ENCODE measurements around the gene OSBPL6. TPM values are rescaled to one million over a fixed set of nuclear protein-coding genes. Genes with fewer than 3 reads are reported as not detected.
"Not testable (repeated sequence)": the region's sequence is repeated elsewhere in the genome, so short reads cannot be mapped to it uniquely, and the experiment has no call there.

OSBPL6 gene
- polyA plus RNA-seq, 1 donor = 6.2 TPM

GRCh38 chr2:178301649-178302238 is 107.4 kb downstream of the OSBPL6 start:
- DNase-seq (ENCODE audit: low read depth) = no peak

DNA sequence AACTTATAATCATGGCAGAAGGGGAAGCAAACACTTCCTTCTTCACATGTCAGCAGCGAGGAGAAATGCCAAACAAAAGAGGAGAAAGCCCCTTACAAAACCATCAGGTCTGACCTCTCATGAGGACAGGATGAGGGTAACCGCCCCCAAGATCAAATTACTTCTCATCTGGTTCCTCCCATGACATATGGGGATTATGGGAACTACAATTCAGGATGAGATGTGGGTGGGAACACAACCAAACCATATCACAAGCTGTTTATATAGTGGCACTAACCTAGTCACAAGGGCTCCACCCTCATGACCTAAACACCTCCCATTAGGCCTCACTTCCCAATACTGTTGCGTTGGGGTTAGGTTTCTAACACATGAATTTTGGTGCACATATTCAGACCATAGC is 110.0 kb downstream of the OSBPL6 start:
- no peak for DNase-seq (ENCODE audit: low read depth)

GRCh38 chr2:178306352-178307073 is 112.2 kb downstream of the OSBPL6 start:
- no peak for DNase-seq (ENCODE audit: low read depth)

DNA sequence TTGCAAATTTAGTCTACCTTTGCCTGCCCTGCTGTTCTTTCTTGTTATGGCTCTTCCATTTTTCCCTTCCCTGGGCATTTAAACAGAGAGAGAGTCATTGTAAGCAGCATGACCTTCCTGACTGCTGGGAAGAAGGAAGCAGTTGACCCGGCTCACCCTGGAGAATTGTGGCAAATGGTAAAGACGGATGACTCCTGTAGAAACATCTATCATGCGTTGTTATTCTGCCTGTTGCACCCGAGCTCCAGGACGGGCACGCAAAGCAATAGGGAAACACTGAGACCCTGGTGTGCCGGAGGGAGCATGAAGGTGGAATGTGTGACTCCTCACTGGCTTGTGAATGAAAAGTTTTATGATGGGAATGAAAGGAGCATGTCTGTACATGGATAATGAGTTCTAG is 113.3 kb downstream of the OSBPL6 start:
- DNase-seq (ENCODE audit: low read depth) = no peak

DNA sequence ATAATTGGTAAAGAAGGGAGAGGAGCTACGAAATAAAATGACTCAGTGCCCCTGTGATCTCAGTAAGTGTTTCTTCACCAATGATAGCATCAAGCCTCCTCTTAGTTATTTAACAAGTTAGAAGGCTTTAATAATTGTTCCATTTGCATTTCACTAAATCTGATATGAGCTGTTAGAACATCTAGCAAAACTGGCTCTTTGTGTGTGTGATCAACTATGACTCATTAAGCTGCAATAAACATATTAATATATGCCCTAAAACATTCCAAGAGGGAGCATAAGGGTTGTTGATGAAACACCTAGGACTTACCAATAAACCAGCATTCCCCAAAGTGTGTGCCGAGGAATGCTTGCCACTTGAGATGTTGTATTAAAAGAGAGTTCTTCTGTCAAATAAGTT is 115.2 kb downstream of the OSBPL6 start:
- DNase-seq (ENCODE audit: low read depth) = no peak

DNA sequence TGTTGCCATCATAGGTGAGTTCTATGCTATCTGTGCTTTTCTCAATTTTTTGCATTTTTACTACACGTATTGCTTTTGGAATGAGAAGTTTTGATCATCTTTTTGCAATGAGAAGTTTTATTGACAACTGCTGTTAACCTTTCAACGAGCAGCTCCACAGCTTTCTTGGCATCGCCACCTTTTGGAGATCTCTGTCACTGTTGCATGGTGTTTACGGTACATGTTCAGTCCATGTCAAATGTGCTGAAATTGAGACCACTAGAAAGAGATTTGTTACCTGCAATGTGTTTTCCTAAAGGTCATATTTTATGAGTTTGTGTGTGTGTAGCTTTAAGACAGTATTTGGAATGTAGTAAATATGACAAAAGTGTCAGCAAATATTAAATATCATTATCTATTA is 120.8 kb downstream of the OSBPL6 start:
- no peak for DNase-seq (ENCODE audit: low read depth)

DNA sequence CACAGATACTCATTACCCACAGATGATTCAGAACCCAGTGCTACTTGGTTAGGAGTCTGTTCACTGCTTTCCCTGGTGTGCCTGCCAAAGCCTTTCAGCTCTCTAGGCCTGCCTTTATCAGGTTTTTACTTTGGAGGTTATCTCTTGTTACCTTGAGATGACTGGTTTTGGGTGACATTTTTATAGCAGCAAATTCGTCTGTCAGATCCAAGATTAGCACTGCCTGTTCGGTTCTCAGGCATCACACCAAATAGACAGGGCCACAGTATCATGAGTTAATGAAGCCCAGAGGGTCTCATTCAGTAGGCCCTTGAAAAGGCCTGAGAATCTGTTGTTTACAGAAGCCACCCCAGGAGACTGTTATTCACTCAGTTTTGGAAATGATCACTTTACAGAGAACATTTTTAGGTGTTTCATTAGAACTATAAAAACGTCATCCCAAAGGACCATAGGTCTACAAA is 121.2 kb downstream of the OSBPL6 start:
- DNase-seq (ENCODE audit: low read depth) = no peak

DNA sequence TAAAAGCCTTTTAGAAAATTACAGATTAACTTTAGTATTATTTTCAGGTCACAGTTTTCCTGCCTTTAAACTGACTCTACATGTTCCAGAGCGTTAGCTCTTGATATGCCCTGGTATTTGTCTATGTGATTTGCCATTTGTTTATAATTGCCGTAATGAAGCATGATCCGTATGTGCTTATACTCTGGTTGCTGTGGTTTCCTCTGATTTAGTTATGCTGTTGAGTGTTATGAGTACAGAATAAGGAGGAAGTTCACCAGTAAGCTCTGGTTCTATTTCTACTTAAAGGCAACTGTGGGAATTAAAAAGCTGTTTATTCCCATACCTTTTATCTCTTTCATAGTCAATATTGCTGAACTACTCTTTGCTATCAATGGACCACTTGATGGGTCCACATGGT is 123.5 kb downstream of the OSBPL6 start:
- DNase-seq (ENCODE audit: low read depth) = no peak

DNA sequence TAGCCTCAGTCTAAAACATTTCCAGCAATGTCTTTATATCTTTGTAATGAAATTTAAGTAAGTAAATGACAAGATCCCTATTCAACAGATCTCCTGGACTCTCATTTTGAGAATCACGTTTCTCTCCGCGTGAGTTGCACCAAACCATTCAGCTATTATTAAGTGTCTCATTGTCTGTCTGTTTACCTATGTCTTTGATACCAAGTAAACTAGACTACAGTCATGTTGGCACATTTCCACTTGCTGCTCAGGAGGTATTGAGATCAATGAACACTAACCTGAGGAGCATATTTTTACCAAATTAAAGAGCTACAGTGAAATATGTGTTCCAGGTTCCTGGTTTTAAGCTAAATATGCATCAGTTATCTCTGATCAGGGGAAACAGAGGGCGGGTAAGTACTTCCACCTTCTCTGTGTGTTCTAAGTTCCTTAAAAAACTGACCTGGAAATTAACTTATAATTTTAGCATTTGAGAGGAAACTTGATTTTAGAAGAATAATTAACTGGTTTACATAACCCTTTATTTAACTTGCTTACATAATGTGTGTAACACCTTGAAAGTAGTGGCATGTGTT is 125.8 kb downstream of the OSBPL6 start:
- DNase-seq (ENCODE audit: low read depth) = no peak

- no peak for DNase-seq (ENCODE audit: low read depth)
Observed at GRCh38 chr2:178322068-178322467, 127.8 kb downstream of the OSBPL6 start.

DNA sequence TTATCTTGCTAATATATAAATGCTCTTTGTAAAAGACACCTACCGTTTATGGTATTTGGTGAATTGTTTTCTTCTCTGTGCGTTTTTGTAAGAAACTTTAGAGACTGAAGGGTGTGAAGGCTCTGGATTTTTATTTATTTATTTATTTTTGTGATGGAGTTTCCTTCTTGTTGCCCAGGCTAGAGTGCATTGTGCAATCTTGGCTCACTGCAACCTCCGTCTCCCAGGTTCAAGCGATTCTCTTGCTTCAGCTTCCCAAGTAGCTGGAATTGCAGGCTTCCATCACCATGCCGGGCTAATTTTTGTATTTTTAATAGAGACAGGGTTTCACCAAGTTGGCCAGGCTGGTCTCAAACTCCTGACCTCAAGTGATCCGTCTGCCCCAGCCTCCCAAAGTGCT is 129.0 kb downstream of the OSBPL6 start:
- not testable (repeated sequence) for DNase-seq (ENCODE audit: low read depth)

DNA sequence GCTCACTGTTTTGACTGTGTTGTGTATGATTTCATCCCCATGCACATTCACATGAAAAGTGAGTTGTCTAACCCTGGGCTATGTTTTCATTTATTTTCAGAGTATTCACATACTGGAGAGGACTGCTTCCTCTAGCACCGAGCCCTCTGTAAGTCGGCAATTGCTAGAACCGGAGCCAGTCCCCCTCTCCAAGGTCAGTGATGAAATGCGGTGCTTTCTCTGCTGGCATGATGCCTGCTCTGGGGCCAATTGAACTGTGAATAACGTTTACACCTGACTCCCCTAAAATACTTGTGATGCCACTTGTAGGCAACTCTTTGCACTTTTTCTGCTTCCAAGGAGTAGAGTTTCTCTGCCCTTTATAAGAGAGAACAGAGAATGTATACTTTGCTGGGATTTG is 129.8 kb downstream of the OSBPL6 start:
- no peak for DNase-seq (ENCODE audit: low read depth)

DNA sequence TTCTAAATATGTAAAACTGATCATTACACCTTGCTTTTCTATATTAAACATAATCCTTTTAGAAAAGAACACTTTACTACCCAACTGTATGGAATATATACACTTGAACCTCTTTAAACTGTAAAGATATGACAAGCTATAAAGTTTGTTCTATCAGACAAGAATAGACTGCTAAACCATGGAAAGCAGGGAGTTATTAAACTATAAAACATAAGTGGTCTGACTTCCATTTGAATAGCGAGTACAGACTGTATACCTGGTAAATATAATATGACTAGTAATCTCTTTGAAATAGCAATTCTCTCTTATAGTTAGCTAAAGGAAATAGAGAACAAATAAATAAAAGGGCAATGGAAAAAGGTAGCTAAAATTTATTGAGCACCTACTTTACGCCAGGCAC is 131.0 kb downstream of the OSBPL6 start:
- DNase-seq (ENCODE audit: low read depth) = no peak

DNA sequence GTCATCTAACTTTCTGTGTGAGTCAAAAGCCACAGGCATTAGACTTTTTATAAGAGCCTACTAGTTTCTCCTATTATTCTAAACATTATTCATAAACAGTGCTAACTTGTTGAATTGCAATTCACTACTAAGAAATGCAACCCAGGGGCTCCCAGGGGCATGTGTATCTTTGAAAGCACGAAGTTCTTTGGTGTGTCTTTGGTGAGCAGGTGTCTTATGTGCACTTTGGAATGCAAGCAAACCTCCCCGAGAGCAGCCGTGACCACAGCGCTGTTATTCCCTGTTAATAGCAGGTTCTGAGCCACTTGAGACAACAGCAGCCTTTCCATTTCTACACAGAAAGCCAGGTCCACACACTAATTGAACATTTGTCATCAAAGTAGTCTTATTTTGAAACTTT is 133.2 kb downstream of the OSBPL6 start:
- no peak for DNase-seq (ENCODE audit: low read depth)

GRCh38 chr2:178328037-178328436 is 133.7 kb downstream of the OSBPL6 start:
- DNase-seq (ENCODE audit: low read depth) = no peak

DNA sequence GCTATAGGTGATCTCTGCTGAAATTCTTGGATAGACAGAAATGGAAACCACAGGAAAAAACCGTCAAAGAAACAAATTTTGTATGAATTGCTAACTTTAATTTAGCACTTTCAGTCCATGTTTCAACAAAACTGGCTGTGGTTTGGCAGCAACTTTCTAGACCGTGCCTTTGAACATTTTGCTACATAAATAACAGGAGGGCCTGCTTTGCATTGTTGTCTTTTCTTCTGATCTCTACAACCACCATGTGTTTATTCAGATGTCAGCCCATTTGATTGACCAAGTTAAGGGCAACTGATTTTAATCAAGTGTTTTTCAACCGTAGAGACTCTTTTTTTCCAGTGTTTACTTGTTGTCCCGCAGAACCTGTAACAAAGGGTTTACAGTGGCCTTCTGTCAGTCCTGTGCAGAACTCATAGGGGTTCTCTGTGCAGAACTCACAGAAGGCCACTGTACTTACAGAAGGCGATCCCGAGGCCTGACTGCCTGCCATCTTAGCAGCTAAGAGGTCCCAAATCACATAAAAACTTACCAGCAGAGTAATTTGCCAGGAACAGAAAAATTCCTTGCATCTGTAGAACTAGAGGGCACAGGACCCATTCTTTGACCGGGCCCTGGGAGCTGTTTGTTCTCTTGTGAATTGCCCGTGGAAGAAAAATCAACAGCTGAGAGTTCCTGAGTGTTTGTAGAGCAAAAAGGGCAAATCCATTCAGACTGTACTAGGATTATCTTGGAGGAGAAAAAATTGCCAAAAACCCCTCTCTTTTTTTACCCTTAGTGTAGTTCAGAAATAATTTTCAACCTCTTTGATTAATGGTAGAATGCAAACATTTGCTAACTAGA is 136.1 kb downstream of the OSBPL6 start:
- DNase-seq (ENCODE audit: low read depth) = no peak

DNA sequence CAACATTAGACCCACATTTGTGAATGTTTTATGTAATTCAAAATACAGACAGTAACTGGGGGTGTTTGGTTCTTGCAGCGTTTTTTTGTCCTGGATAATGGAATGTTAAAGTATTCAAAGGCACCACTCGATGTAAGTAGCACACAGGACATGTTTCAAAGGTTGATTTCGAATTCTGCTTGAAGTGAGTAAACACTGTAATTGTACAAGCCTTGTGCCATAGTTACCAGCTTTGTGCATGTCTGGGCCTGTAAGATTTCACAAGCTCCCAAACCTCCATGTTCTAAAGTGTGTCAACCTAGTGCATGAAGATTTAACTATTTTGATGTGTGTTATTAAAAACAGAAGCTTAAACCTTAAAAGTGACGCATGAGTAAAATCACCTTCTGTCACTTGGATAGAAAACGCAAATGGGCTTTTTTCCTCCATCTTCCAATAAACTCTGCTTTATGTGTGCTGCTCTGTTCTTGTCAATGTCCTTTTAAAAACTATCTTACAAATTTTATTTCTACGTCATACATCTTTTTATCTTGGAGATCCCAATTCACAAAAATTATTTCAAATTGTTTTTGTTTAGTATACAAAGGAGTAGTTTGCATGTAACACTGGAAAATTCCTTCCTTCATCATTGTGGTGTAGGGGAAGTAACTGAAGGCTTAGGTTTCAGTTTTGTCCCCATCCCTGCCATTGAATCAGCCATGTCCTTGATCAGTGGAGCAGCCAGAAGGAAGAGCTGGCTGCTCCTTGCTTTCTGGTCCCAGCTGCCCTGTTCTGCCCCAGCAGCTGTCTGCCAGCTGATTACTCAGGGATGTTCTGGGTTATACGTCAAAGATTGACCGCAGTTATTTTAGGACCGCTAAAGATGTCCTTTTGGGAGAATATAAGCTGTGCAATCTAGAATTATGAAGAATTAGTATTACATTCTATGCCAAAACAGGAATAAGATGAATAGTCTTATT is 137.4 kb downstream of the OSBPL6 start:
- no peak for DNase-seq (ENCODE audit: low read depth)

- no peak for DNase-seq (ENCODE audit: low read depth)
Observed at GRCh38 chr2:178333851-178334250, 139.5 kb downstream of the OSBPL6 start.

DNA sequence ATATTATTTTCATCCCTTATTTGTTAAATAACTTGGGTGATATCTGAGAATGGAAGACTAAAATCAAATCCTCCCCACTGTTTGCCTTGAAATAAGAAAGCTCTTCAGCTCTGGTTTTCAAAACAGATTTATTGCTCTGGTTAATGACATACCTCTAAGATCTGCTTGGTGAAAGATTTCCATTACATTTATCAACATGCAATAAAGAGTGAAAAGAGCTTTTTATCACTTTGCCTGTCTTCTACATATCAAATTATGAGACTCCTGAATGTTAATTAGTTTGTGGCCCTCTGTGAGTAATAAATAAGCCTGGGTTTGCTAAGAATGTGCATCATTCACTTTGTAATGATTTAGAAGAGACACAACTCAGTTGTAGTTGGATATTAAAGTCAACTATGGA is 140.9 kb downstream of the OSBPL6 start:
- no peak for DNase-seq (ENCODE audit: low read depth)

GRCh38 chr2:178344121-178344520 is 149.8 kb downstream of the OSBPL6 start:
- DNase-seq (ENCODE audit: low read depth) = no peak

- DNase-seq (ENCODE audit: low read depth) = no peak
Observed at GRCh38 chr2:178345951-178346350, 151.6 kb downstream of the OSBPL6 start.

Measured in forelimb muscle (tissue), 1 donor.